HG02943 (cell line): Measurements from ENCODE around the gene NKX1-1.

Experiments
- ATAC-seq: cut with Tn5 transposase; IDR thresholded peaks from one replicate; pipeline ENCODE4 v1.9.1; 2021; ENCODE audit warnings: mild to moderate bottlenecking, low read depth, moderate library complexity; ENCODE audit not compliant: unreplicated experiment

The NKX1-1 gene

DNA sequence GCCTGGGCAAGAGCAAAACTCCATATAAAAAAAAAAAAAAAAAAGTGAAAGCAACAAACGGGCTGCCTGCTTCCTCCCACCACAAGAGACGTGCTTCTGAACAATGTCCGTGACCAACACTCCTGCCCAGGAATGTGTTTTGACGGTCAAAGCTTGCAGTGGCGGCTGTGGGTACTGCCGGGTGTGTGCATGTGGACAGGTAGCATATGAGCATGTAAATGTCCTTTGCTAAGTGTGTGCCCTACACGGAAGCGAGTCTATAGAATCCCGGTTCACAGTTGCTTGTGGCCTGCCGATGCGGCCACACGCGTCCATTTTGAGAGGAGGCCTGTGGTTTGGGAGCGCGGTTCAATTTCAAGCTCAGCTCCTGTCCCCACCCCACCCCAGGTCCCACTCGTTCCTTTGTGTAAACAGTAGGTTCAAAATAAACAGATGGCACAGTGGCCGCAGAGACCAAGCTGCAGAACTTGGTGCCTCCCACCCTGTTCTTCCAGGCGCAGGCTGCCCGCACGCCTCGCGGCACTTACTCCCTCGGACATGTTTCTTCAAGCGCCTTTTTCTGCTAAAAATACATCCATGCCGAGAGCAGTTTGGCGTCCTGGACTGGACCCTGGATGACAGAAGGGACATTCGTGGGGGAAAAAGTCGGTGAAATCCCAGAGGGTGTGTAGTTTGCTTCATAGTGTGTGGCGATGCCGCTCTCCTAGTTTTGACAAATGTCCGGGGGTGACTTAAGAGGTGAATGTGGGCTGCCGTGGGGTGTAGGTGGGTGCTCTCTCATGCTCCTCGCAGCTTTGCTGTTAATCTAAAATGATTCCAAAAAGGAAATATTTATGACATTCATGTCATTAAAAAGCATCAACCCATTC is 11.5 kb upstream of the NKX1-1 start:
- ATAC-seq: no peak

DNA sequence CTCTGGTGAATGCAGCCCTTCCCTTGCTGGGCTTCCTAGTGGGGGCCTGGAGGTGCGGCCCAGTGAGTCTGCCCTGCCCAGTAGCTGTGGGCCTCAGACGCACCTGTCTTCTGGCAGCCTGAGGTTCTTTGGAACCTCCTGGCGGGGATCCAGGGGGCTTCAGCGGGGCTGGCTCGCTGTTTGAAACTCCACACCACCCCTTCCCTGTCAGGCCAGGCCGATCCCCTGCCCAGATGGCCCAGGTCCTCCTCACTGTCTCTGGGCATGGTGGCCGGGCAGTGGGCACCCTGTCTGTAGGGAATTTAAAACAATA is 10.7 kb upstream of the NKX1-1 start:
- ATAC-seq: no peak

DNA sequence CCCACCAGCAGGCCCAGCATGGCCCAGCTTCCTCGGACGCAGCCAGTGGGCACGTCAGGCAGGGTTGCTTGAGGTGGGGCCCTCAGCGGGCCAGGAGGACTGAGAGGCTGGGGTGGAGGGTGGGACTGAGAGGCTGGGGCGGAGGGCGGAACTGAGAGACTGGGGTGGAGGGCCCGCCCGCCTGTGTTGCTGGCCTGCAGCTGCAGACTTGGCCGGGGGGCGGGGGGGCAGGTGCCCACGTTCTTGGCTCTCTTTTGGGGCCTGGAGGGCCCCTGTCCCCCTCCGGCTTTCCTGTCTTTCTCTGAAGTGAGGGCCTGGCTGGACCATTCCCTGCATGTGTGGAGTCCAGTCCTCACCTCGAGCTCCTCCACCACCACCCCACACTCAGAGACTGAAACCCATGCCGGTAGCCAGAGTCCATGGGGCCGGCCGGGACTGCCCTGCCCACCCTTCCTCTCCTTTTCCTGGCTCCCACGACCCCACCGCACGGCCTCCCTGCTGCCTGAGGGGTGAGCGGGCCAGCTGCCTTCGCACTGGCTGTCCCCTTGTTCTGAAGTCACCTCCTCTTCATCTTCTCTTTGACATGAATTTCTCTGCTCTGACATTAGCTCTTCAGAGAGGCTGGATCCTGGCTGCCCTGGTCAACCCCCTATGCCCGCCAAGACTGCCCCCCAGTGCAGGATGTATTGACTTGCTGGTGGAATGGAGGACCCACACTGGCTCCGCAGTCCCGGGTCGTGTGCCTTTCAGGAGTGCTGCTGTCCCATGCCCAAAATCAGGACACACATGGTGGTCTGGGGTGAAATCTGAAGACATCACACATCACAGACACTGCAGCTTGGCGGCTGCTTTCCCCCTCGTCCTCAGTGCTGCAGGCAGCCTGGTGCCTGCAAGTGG is 10.1 kb upstream of the NKX1-1 start:
- no peak for ATAC-seq

DNA sequence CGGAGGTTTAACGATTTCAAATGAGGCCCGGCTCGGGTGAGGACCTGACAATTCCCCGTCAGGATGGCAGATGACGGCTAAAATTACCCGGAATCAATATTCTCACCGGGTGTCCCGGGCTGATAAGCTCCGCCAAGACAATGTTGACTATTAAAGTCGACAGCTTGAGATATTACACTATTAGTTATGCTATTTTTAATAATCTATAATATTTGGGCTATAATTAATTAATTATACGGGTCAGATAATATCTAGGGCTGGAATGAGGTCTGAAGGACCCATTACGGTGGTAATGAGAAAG is 9.4 kb upstream of the NKX1-1 start:
- no peak for ATAC-seq

DNA sequence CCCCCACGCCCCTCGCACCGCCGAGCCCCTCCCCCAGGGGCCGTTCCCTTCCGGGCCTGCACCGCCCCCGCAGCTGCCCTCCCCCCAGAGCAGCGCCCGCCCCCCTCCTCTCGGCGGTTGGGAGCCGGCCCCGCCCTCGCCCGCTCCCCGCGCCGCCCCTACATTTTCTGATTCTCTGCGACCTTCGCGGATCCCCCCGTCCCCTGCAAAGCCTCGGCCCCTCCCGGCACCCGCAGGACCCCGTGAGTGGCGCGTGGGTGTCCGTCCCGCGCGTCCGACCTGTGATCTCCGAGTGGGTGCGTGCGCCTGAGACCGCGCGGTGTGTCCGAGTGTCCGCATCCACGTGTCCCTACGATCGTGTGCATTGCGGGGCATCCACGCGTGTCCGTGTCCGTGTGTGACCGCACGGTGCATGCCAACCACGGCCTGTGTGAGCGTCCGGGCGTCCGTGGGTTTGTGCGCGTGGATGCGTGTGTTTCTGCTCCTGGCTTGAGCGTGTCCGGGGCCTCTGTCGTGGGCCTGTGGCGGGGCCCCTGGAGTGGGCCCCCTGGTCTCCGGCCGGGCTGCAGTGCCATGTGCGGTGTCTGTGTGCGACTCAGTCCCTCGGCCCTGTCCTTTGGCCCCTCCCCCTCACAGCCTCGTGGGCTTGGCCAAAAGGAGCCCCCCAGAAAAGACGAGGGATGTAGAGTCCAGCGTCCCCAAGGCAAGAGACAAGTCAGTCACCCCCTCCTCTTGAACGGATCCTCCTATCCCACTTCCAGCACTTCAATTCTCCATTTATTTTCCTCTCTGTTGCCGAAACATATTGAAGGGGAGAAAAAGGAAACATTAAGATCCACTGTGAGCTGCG is 8.8 kb upstream of the NKX1-1 start:
- no peak for ATAC-seq

DNA sequence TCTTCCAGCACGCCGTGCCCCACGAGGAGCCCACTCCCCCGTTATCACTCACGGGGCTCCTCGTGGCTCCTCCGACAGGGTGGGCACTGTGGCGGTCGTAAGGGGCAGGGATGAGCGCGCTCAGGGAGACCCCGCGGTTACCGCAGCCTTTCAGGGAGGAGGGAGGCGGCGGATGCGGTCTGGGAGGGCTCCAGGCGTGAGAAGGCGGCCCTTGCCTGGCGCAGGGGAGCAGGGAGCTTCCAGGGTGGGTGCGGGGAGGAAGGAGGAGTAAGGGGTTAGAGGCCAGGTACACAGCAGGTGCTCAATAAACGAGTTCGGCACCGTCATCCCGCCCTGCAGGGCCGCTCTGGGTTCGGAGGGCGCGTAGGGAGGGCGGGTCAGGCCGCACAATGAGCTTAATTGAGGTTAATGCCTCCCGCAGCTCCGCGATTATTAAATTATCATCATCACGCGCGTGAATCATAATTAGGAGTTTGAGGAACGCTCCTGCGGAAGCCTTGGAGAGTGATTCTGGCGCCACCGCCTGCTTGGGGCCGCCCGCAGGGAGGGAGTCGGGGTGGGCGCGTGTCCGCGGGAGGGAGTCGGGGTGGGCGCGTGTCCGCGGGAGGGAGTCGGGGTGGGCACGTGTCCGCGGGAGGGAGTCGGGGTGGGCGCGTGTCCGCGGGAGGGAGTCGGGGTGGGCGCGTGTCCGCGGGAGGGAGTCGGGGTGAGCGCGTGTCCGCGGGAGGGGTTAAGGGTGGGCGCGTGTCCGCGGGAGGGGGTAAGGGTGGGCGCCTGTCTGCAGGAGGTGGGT is 7.6 kb upstream of the NKX1-1 start:
- no peak for ATAC-seq

DNA sequence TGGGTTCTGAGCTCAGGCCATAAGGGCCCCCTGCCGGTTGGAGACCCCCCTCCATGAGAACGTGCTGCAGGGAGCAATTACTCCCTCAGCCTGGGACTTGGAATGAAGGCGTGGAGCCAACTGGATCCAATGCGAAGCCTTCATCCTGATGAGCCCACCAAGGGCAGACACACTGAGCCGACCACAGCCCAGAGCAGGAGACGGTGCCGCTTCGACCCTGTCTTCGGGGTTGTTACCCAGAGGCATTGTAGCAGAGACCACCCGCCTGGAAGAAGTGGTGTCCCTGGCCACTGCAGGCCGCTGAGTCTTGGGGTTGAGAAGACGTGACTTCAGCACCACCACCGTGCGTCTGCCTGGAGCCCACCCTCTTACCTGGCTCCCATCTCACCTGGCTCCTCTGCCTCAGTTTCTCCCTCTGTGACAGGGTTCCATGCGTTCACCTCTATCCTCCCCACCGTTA is 7.0 kb upstream of the NKX1-1 start:
- no peak for ATAC-seq

DNA sequence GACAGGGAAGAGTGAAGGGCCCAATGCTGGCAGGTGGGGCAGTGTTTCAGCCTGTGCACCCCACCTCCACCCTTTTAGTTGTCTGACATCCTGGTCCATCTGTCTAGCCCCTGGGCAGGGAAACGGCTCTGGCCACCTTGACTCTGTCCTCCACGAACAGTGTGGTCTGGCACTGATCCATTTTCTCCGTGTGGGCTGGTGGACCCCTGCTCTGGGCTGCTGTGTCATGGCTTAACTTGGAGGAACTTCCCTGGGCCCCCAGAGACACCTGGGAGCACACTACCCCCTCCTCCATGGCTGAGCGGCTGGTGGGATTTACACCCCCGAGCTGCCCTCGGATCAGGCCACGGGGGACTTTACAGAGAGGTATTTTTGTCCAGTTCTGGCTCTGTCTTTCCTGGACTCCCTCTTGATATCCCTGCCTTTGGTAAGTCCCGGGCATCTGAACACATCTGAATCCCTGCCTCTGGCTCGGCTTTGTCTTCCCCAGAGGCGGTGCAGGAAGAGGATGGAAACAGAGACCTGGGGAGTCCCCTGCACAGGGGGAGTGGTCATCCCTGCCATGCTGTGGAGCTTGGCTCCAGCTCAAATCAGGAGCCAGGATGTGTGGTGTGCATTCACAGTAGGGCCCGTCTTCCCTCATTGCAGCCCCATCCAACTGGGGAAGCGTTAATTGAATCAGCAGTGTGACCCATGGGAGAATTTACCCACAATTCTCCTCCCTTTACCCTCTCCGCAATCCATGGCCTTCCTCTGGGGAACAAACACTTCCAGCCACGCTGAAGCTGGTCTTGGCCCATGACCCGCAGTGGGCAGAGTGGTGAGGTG is 6.3 kb upstream of the NKX1-1 start:
- ATAC-seq: no peak

DNA sequence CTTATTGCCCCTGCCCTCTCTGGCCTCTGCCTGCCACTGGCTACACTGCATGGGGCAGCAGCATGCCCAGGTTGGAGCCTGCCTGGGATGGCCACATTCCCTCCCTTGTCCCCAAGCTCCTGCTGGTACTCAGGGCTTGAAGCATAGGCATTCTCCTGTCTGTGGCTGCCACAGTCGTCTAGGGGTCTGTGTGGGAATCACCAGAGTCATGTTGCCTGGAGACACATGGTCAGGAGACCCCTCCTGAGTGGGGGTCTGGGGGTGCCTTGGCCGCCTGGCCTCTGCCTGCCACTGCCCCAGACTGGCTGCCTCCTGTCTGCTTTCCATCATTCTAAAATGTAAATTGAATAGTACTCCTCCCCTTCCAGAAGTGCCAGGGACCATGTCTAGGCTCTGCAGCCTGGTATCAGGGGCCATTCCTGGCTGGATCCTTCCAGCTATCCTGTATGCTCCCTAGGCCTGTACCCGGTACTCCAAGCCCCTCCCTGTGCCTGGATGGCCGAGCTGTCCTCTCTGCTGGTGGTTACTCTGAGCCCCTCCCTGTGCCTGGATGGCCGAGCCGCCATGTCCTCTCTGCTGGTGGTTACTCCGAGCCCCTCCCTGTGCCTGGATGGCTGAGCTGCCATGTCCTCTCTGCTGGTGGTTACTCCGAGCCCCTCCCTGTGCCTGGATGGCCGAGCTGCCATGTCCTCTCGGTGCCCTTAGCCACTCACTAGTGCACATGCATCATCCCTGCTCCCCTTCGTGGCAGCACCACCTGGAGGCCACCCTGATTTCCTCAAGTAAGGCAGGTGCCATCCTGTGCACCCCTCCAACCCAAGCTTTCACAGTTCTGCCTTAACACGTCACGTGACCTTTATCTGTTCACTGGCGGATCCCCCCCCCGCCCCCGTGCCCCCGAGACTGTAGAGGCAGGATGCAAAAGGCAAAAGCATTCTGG is 5.5 kb upstream of the NKX1-1 start:
- ATAC-seq: no peak

DNA sequence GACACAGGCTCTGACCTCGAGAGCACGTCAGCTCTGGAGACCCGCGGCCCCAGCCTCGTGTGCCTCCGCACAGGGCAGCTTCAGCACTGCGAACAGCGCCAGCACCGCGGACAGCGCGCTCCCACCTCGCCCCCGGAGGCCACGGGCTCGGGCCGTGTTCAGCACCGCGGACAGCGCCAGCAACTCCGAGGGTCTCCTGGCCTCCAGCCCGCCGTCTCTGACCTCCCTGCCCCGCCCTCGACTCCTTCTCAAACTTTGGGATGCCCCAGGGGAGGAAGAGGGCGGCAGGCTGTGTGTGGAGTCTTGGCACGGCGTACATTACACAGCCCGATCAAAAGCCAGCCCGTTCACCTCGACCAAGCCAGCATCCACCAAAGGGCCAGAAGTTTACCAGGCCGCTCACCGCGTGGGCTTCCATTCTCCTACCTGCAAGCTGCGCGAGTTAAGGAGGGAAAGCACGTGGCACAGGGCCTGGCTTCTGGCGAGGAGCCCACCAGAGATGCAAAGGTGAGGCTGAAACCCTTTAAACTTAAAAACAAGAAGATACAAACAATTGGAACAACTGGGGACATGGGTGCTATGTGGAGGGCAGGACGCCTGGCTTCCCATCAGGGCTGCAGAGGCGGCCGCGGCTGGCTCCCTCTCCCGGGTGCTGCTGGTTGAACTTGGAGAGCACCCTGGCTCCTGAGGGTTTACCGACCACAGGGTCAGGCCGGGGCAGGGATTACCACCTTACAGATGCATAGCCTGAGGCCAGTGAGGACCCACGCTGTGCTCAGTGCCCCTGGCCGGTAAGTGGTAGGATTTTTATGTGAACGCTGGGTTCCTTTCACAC is 4.5 kb upstream of the NKX1-1 start:
- ATAC-seq: no peak

DNA sequence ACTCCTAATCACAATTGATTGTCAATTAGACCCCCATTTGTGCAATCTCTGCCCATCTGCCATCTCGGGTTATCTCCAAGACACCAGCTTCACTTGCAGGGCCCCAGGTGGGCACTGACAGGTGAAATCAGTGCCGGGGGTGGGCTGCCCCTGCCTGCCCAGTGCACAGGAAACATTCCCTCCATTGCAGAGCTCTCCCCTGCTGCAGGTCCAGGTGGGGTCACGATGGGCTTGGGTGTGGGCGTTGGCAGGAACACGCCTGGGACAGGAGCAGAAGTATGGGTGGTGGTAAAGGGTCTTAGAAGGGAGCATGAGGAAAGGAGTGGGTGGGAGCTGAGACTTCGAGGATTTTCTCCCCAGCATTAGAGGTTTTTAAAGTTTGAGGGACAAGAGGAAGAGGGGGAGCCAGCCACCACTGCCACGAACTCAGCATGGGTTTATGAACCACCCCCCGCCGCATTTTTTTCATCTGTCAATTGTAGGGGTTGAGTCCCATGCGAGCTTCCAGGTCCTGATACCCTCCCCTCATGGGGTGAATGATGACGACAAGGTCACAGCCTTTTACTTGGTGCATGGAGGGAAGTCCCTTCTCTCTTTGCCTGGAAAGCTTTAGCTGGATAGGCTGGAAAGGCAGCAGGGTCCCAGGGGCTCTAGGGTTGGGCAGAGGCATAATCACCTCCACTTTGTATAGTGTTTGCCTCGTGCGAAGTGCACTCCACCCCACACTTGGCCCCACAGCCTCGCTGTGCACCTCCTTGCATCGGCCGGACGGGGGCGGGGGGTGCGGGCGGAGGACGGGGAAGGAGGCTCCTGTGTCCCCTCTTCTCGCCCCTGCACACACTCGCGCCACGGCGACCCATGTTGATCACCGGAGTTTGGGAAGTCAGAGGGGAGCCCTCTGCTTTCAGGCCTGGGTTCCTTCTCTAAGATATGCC is 3.5 kb upstream of the NKX1-1 start:
- no peak for ATAC-seq

DNA sequence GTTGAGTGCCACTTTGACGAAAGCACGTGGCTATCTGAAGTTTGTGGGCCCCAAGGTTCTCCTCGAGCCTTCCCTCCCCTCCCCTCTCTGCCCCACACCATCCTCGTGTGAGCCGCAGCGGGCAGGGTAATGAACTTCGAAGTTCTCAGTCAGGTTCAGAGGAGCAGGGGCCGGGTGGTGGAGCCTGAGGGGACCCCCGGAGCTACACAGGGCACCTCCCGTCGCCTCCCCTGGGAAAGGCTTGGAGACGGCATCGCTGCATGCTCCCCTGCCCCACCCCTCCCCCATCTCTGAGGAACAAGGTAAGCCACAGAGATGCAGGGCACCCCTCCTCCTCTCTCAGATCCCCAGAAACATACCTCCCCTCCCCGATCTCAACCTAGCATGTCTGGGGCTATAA is 2.8 kb upstream of the NKX1-1 start:
- no peak for ATAC-seq

DNA sequence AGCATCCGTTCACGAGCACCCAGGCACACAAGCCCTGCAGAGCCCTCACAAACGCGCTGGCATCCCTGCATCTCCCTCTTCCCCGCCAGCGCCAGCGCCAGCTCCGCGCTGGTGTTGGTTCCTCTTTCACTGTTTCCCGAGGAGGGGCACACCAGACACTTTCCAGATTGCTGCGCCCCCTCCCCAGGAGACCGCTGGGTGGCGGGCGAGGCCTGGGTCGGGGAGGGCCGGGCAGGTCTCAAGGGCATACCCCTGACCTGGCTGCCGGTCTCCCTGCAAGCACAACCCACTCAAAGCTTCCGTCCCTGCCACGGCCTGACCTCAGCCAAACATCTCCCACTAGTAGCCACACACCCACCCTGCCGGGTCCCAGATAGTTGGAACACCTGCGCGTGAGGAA is 2.2 kb upstream of the NKX1-1 start:
- no peak for ATAC-seq

DNA sequence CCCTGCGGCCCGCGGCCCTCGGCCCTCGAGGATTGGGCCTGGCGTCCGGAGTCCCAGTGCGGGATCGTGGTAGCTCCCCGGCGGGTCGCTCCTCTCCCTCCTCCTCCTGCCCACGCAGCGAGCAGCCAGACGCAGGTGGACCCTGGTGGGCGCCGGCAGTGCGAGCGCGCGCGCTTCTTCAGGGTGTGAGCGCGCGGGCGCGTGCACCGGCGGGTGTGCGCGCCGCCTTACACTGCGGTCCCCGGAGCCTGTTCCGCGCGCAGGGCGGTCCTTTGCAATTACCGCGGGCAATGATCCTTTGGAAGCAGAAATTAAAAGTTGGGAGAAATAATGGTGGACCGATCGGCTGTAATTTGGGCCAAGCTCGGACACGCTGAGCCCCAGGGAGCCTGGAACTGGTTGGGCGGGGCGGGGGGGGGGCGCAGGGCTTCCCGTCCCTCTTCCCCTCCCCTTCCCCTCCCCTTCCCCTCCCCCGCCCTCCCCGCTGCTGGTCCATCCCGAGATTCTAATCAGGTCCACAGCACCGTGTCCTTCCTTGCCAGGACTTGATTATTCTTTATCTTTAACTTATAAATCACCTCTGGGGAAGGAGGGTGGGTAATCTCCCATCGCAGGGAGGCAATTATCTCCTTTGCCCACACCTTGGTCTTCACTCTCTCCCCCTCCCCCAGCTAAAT is 1.6 kb upstream of the NKX1-1 start:
- ATAC-seq: no peak

DNA sequence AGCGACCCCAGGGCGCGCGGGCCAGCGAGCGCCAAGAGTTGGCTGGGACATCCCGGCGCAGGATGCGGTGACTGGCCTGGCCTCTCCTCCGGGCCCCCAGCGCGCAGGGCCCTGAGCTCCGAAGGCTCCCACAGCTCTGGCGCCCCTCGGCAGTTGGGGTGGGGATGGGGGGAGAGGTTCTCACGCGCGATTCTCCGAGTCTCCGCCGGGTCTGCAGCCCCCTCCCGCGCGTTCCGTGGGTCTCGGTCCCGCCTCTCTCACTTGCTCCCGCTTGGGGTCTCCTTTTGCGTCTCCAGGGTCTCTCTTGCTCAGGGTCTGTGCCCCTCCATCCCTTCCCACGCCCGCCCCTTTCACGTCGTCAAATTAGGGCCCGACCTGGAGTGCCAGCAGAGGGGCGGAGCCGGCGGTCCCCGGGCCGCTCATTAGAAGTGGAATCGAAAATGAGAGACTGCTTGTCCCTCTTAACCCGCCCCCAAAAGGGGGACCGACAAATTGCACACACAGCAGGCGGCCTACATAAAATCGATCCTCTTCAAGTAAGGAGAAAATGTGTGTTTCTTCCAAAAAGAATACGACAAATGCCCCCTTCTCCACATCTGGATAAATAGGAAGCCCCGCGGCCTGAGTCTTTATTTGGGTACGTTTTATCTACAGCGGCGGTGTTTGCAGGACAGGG is 877 bp upstream of the NKX1-1 start:
- ATAC-seq: no peak
